Neural progenitor cell (in vitro differentiated cells): ENCODE data around the gene VWF.

Experiments used
- CTCF ChIP-seq: fragments of 200-600 bp; sonication (generic); IDR thresholded peaks from 2 replicates; pipeline ENCODE4 v1.5.1; 2017; ENCODE audit warnings: antibody characterized with exemption, mild to moderate bottlenecking
- EZH2 ChIP-seq: fragments of 200-600 bp; sonication (generic); IDR thresholded peaks from 2 replicates; pipeline ENCODE4 v1.6.1; 2017; ENCODE audit warnings: antibody characterized with exemption, mild to moderate bottlenecking, moderate library complexity
- EZH2phosphoT487 ChIP-seq: fragments of 200-600 bp; sonication (generic); IDR thresholded peaks from 2 replicates; pipeline ENCODE4 v1.6.1; 2017; ENCODE audit warnings: antibody characterized with exemption

- TF ChIP-seq CTCF: no peak
- no peak for TF ChIP-seq EZH2phosphoT487
- TF ChIP-seq EZH2: no peak
These were observed 157.9 kb downstream of the VWF start for GRCh38 chr12:5966486-5967095.
